Measurements from ENCODE around the gene PYGM.

- no peak for TF ChIP-seq EZH2 (IDR thresholded peaks at IDR 0.05)
- TF ChIP-seq POLR2AphosphoS5 (IDR thresholded peaks at IDR 0.05; ENCODE audit: borderline replicate concordance, low read depth, low read length) = no peak
- TF ChIP-seq FOXP2 (optimal IDR thresholded peaks at IDR 0.05; ENCODE audit: control extremely low read depth, extremely low read length, insufficient read depth) = no peak
Measured at GRCh38 chr11:64720167-64720566, 39.6 kb downstream of the PYGM start.
